Measurements from ENCODE around the gene MRE11. TPM values are rescaled to one million over a fixed set of nuclear protein-coding genes. Genes with fewer than 3 reads are reported as not detected.
"Not testable (repeated sequence)": the region's sequence is repeated elsewhere in the genome, so short reads cannot be mapped to it uniquely, and the experiment has no call there.

MRE11 gene
- total RNA-seq, 4 donors from 2014 or later: 10.4 to 21.0 (median 14.4) TPM

GRCh38 chr11:94507485-94507884 lies 13.8 kb upstream of the MRE11 start:
- no peak for TF ChIP-seq CTCF (IDR thresholded peaks at IDR 0.05)
- DNase-seq (ENCODE audit: low spot score): no peak
- no peak for ATAC-seq (ENCODE audit: low FRiP score)

- not testable (repeated sequence) for DNase-seq (ENCODE audit: low spot score)
Measured at GRCh38 chr11:94506513-94506912, 12.9 kb upstream of the MRE11 start.

GRCh38 chr11:94504689-94505293 lies 11.1 kb upstream of the MRE11 start:
- no peak for ATAC-seq (ENCODE audit: low FRiP score)
- TF ChIP-seq CTCF (IDR thresholded peaks at IDR 0.05): no peak
- DNase-seq (ENCODE audit: low spot score): no peak

More at GRCh38 chr11:94506513-94506912, 12.9 kb upstream of the MRE11 start:
- not testable (repeated sequence) for ATAC-seq (ENCODE audit: low FRiP score)

GRCh38 chr11:94501522-94501921 lies 7.9 kb upstream of the MRE11 start:
- ATAC-seq (ENCODE audit: low FRiP score) (no peak), DNase-seq (ENCODE audit: low spot score) (no peak)
- no peak for TF ChIP-seq CTCF (IDR thresholded peaks at IDR 0.05)

GRCh38 chr11:94500181-94500580 lies 6.5 kb upstream of the MRE11 start:
- no peak for TF ChIP-seq CTCF (IDR thresholded peaks at IDR 0.05)
- DNase-seq (ENCODE audit: low spot score) (no peak), ATAC-seq (ENCODE audit: low FRiP score) (no peak)

GRCh38 chr11:94494126-94494680 lies 559 bp upstream of the MRE11 start:
- TF ChIP-seq CTCF (IDR thresholded peaks at IDR 0.05): no peak
- DNase-seq (ENCODE audit: low spot score) (no peak), ATAC-seq (ENCODE audit: low FRiP score) (peak; percentile 86)

- no peak for DNase-seq (ENCODE audit: low spot score)
- no peak for TF ChIP-seq CTCF (IDR thresholded peaks at IDR 0.05)
- ATAC-seq (ENCODE audit: low FRiP score): no peak
Measured at GRCh38 chr11:94486068-94486467, 7.6 kb downstream of the MRE11 start.

Data from omental fat pad (tissue), 4 donors.